SK-N-SH treated with all-trans-retinoic acid at 6 μM for 48 hours (cell line): ENCODE measurements around the gene MSLN.

Experiments used
- ATAC-seq: fragments of 200-7000 bp; cut with Tn5 transposase; 3 replicates; pipeline ENCODE4 v1.9.1; 2020; ENCODE audit warnings: mild to moderate bottlenecking, moderate library complexity
- ARNTL ChIP-seq: fragments of 450-650 bp; formaldehyde crosslinking; IDR thresholded peaks from 2 replicates; pipeline ENCODE4 v1.5.0; 2020; ENCODE audit warnings: low read depth, mild to moderate bottlenecking, moderate library complexity, borderline replicate concordance
- BACH2 ChIP-seq: fragments of 250-450 bp; sonication (Bioruptor Pico); IDR thresholded peaks from 2 replicates; pipeline ENCODE4 v1.9.0; 2021; ENCODE audit warnings: mild to moderate bottlenecking, borderline replicate concordance
- CSDC2 ChIP-seq: fragments of 250-450 bp; sonication (Bioruptor Pico); IDR thresholded peaks from 2 replicates; pipeline ENCODE4 v1.5.0; 2020; ENCODE audit warnings: mild to moderate bottlenecking, moderate library complexity
- GLIS3 ChIP-seq: fragments of 250-450 bp; sonication (Bioruptor Pico); IDR thresholded peaks from 2 replicates; pipeline ENCODE4 v1.5.0; 2020; ENCODE audit warnings: mild to moderate bottlenecking, moderate library complexity
- ISL1 ChIP-seq: fragments of 250-450 bp; sonication (Bioruptor Pico); IDR thresholded peaks from 2 replicates; pipeline ENCODE4 v2.1.2; 2022; ENCODE audit warnings: mild to moderate bottlenecking, moderate library complexity
- OSR1 ChIP-seq: fragments of 250-450 bp; sonication (Bioruptor Pico); IDR thresholded peaks from 2 replicates; pipeline ENCODE4 v1.8.0; 2022; ENCODE audit warnings: moderate library complexity, mild to moderate bottlenecking, inconsistent platforms
- PATZ1 ChIP-seq: fragments of 250-450 bp; sonication (Bioruptor Pico); IDR thresholded peaks from 2 replicates; pipeline ENCODE4 v1.8.0; 2020; ENCODE audit warnings: mild to moderate bottlenecking, moderate library complexity, borderline replicate concordance
- PPARA ChIP-seq: fragments of 250-450 bp; sonication (Bioruptor Pico); IDR thresholded peaks from 2 replicates; pipeline ENCODE4 v1.5.0; 2020; ENCODE audit warnings: mild to moderate bottlenecking, borderline replicate concordance
- RARB ChIP-seq: fragments of 250-450 bp; sonication (Bioruptor Pico); IDR thresholded peaks from 2 replicates; pipeline ENCODE4 v1.8.0; 2021; ENCODE audit warnings: mild to moderate bottlenecking, moderate library complexity
- SNAI2 ChIP-seq: fragments of 250-450 bp; sonication (Bioruptor Pico); IDR thresholded peaks from 2 replicates; pipeline ENCODE4 v1.5.0; 2020; ENCODE audit warnings: mild to moderate bottlenecking, moderate library complexity
- TCF4 ChIP-seq: fragments of 250-450 bp; sonication (Bioruptor Pico); IDR thresholded peaks from 2 replicates; pipeline ENCODE4 v1.8.0; 2021; ENCODE audit warnings: mild to moderate bottlenecking, moderate library complexity, borderline replicate concordance
- TOX ChIP-seq: fragments of 250-450 bp; sonication (Bioruptor Pico); IDR thresholded peaks from 2 replicates; pipeline ENCODE4 v1.8.0; 2021; ENCODE audit warnings: mild to moderate bottlenecking, moderate library complexity, borderline replicate concordance
- ZC3H10 ChIP-seq: fragments of 250-450 bp; sonication (Bioruptor Pico); IDR thresholded peaks from 2 replicates; pipeline ENCODE4 v1.5.1; 2021; ENCODE audit warnings: mild to moderate bottlenecking, moderate library complexity
- ZFP30 ChIP-seq: fragments of 450-650 bp; formaldehyde crosslinking; IDR thresholded peaks from 2 replicates; pipeline ENCODE4 v1.5.0; 2022; ENCODE audit warnings: mild to moderate bottlenecking, moderate library complexity
- ZNF565 ChIP-seq: fragments of 450-650 bp; formaldehyde crosslinking; conservative IDR thresholded peaks from 2 replicates; pipeline ENCODE4 v1.5.0; 2020; ENCODE audit warnings: low read depth, mild to moderate bottlenecking, moderate library complexity
- ZNF70 ChIP-seq: fragments of 450-650 bp; formaldehyde crosslinking; IDR thresholded peaks from 2 replicates; pipeline ENCODE4 v1.5.0; 2020; ENCODE audit warnings: mild to moderate bottlenecking, moderate library complexity
- ZNF8 ChIP-seq: fragments of 450-650 bp; formaldehyde crosslinking; IDR thresholded peaks from 2 replicates; pipeline ENCODE4 v1.5.0; 2020; ENCODE audit warnings: mild to moderate bottlenecking, moderate library complexity
- TF ChIP-seq, protein P1 (sequence below): fragments of 250-450 bp; sonication (Bioruptor Pico); IDR thresholded peaks from 2 replicates; pipeline ENCODE4 v1.8.0; 2021; ENCODE audit warnings: low read depth, mild to moderate bottlenecking, moderate library complexity, borderline replicate concordance

Gene MSLN

GRCh38 chr16:792221-792995, 31.9 kb downstream of the MSLN start (continued):
- TF ChIP-seq PATZ1 (CRISPR knock-in tag) = no peak
- TF ChIP-seq, protein P1, sequence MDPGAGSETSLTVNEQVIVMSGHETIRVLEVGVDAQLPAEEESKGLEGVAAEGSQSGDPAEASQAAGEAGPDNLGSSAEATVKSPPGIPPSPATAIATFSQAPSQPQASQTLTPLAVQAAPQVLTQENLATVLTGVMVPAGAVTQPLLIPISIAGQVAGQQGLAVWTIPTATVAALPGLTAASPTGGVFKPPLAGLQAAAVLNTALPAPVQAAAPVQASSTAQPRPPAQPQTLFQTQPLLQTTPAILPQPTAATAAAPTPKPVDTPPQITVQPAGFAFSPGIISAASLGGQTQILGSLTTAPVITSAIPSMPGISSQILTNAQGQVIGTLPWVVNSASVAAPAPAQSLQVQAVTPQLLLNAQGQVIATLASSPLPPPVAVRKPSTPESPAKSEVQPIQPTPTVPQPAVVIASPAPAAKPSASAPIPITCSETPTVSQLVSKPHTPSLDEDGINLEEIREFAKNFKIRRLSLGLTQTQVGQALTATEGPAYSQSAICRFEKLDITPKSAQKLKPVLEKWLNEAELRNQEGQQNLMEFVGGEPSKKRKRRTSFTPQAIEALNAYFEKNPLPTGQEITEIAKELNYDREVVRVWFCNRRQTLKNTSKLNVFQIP (CRISPR knock-in tag) = no peak
- no peak for TF ChIP-seq SNAI2 (CRISPR knock-in tag)
- TF ChIP-seq ISL1 = no peak
- TF ChIP-seq, all 23 proteins: peak for 0

DNA sequence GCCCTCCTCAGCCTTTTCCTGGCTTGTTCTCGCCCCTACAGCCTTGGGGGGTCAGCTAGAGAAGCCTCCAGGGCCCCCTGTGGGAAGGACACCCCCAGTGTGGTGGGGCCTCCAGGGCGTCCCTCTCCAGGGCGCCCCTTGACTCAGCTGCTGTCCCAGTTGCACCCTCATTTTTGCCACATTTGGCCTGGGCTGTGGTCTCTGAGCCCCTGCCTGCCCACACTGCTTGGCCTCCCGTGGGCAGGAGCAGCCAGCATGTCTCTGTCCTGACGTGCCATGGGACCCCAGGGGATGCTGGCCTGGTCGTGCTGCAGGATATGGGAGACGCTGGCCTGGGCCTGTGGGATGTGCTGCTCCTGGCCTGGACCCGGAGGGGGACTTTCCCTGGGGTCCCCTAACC, 32.9 kb downstream of the MSLN start:
- no peak for ATAC-seq
- TF ChIP-seq TOX (CRISPR knock-in tag) = no peak
- TF ChIP-seq ZC3H10 (CRISPR knock-in tag) = no peak
- TF ChIP-seq RARB (CRISPR knock-in tag) = no peak
- TF ChIP-seq PPARA (CRISPR knock-in tag) = no peak
- no peak for TF ChIP-seq OSR1 (CRISPR knock-in tag)
- TF ChIP-seq ZFP30 (CRISPR knock-in tag) = no peak
- TF ChIP-seq PATZ1 (CRISPR knock-in tag) = no peak
- TF ChIP-seq ZNF565 = no peak

GRCh38 chr16:794091-794822, 33.7 kb downstream of the MSLN start:
- no peak for ATAC-seq
- no peak for TF ChIP-seq OSR1 (CRISPR knock-in tag)
- no peak for TF ChIP-seq ZNF565
- no peak for TF ChIP-seq ZNF70

GRCh38 chr16:794853-795466, 34.4 kb downstream of the MSLN start:
- no peak for ATAC-seq
- TF ChIP-seq ZNF8 (CRISPR knock-in tag) (no peak), TCF4 (no peak), ZNF70 (no peak), OSR1 (CRISPR knock-in tag) (no peak), ZC3H10 (CRISPR knock-in tag) (no peak), GLIS3 (no peak), PPARA (CRISPR knock-in tag) (no peak), ZFP30 (CRISPR knock-in tag) (no peak), ARNTL (CRISPR knock-in tag) (no peak), RARB (CRISPR knock-in tag) (no peak), CSDC2 (no peak), BACH2 (CRISPR knock-in tag) (no peak)
- TF ChIP-seq, protein P1 (CRISPR knock-in tag) = no peak
